Stimulated activated naive CD8-positive, alpha-beta T cell treated with anti-CD3 and anti-CD28 coated beads, Interleukin-15, amount 100 ng/mL, for 72 hours (primary cell): Measurements from ENCODE around the gene TPGS2.
"Not testable (repeated sequence)": the region's sequence is repeated elsewhere in the genome, so short reads cannot be mapped to it uniquely, and the experiment has no call there.

Source experiments
- ATAC-seq: fragments of 150-1000 bp; cut with Tn5 transposase; 2 replicates; pipeline ENCODE4 v1.10.0; 2021; ENCODE audit warnings: mild to moderate bottlenecking, moderate library complexity
- DNase-seq, 2 donors: peaks; one replicate each; pipeline ENCODE4 v3.0.0; 2021 to 2022
- H3K27ac Mint-ChIP-seq, 2 donors: one replicate each; pipeline ENCODE4 v1.8.0; 2022; ENCODE audit warnings: mild to moderate bottlenecking in 2 of 2, mixed read lengths in 2 of 2, moderate library complexity in 2 of 2
- H3K27me3 Mint-ChIP-seq: one replicate; pipeline ENCODE4 v1.8.0; 2022; ENCODE audit warnings: mixed read lengths
- H3K4me1 Mint-ChIP-seq: one replicate; pipeline ENCODE4 v1.8.0; 2022; ENCODE audit warnings: mild to moderate bottlenecking, mixed read lengths
- H3K4me3 Mint-ChIP-seq, 2 donors: one replicate each; pipeline ENCODE4 v1.8.0; 2022; ENCODE audit warnings: mild to moderate bottlenecking in 2 of 2, mixed read lengths in 2 of 2, moderate library complexity in 1 of 2
- H3K9me3 Mint-ChIP-seq, 2 donors: one replicate each; pipeline ENCODE4 v1.8.0; 2022; ENCODE audit warnings: mixed read lengths in 2 of 2

Gene TPGS2

DNA sequence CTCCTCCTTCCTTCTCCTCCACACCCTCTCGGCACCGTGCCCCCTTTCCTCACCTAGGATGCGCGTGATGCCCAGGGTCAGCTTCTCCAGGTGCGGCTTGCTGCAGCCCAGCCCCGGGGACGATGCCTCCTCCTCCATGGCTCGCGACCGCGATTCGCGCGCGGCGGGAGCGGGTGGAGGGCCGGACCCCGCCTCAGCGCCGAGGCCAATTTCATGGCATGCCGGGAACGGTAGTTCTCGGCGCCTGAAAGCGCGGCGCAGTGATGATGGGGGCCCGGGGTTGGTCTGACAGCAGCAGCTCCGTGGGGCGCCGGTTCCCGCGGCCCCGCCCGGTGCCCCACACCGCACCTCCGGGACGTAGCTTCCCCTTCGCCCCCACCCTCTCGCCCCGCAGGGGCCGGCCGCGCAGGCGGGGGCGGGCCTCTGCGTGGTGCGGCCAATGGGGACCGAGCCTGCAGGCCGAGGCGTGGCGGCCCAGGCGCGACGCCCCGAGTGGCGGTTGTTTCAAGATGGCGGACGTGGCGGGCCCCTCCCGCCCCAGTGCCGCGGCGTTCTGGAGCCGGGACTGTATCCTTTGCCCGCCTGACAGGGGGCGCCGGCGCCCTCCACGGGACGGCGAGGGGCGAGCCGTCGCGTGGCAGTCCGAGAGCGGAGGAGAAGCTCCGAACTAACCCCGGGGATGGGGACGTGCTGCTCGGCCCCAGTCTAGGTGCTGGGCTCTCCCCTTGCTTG, at the start of gene TPGS2, which contains the start of gene KIAA1328:
Gene TPGS2, minus strand, starts transcription at position 373 of the 732 bp plus-strand sequence. Its CDS starts 235 bp downstream, at position 138.
Gene KIAA1328, plus strand, starts transcription at position 498 of the 732 bp plus-strand sequence. Its CDS starts 12 bp downstream, at position 510.
- Mint-ChIP-seq H3K27me3 (no peaks in the 10 kb centered on the region), H3K4me3 (peak within 1 kb of the TSS; percentile 87), H3K9me3 (no peaks in the 10 kb centered on the region), H3K4me1 (peaks cover 49% of the 10 kb centered on the region), H3K27ac (peak within 1 kb of the TSS; percentile 91 to 96)
- peak; percentile 93 for ATAC-seq
- DNase-seq = peak; percentile 88 to 89

GRCh38 chr18:36873826-36874225, 45.0 kb upstream of the TPGS2 start:
- H3K27me3 Mint-ChIP-seq, H3K4me3 Mint-ChIP-seq, H3K27ac Mint-ChIP-seq, ATAC-seq, DNase-seq: not testable (repeated sequence)
- Mint-ChIP-seq H3K4me1 (peaks cover 17% of the 10 kb centered on the region), H3K9me3 (peaks cover 6 to 16% of the 10 kb centered on the region in 2 donors)

GRCh38 chr18:36872329-36872728, 43.5 kb upstream of the TPGS2 start:
- DNase-seq = no peak
- peaks cover 17% of the 10 kb centered on the region for H3K4me1 Mint-ChIP-seq

DNA sequence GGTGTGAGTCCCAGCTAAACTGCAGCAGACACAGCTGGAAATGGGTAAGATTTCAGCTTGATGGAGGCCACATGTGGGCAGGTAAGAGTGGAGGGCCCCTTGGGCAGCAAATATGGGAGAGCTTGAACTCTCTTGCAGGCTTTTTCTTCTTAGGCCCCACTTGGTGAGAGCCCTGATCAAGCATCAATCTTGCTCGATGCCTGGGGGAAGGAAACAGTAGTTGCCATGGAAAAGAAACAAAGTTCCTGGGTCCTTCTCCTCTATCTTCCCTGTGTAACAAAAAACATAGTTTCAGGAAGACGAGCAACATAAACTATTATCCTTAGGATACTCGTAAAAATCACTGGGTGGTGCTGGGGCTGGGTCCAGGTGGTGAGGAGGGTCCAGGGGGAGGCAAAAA, 43.0 kb upstream of the TPGS2 start:
- Mint-ChIP-seq H3K27ac (peak overlapping the region in 1 of 2 donors; percentile 51), H3K9me3 (peaks cover 4 to 16% of the 10 kb centered on the region in 2 donors), H3K4me1 (peaks cover 17% of the 10 kb centered on the region), H3K27me3 (no peaks in the 10 kb centered on the region), H3K4me3 (no peak overlapping the region)
- ATAC-seq (no peak), DNase-seq (no peak)

More at GRCh38 chr18:36872329-36872728, 43.5 kb upstream of the TPGS2 start:
- Mint-ChIP-seq H3K27ac (no peak overlapping the region), H3K9me3 (peaks cover 6 to 16% of the 10 kb centered on the region in 2 donors), H3K27me3 (no peaks in the 10 kb centered on the region), H3K4me3 (no peak overlapping the region)
- ATAC-seq = no peak

DNA sequence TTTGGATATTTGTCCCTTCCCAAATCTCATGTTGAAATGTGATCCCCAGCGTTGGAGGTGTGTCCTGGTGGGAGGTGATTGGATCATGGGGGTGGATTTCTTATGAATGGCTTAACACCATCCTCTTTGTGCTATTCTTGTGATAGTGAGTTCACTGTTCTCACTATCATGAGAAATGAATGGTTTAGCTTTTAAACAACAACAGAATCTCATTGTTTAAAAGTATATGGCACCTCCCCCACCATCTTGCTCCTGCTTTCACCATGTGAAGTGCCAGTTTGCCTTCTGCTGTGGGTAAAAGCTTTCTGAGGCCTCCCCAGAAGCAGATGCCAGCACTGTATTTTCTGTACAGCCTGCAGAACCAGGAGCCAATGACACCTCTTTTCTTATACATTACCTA, 38.3 kb upstream of the TPGS2 start:
- H3K27me3 Mint-ChIP-seq = no peaks in the 10 kb centered on the region
- DNase-seq (no peak), ATAC-seq (no peak)
- H3K9me3 Mint-ChIP-seq = no peaks in the 10 kb centered on the region
- no peak overlapping the region for H3K4me3 Mint-ChIP-seq
- no peak overlapping the region for H3K27ac Mint-ChIP-seq
- H3K4me1 Mint-ChIP-seq = peaks cover 10% of the 10 kb centered on the region

GRCh38 chr18:36862182-36862581, 33.4 kb upstream of the TPGS2 start:
- Mint-ChIP-seq H3K4me1 (peaks cover 10% of the 10 kb centered on the region), H3K27me3 (no peaks in the 10 kb centered on the region), H3K27ac (no peak overlapping the region), H3K9me3 (no peaks in the 10 kb centered on the region), H3K4me3 (no peak overlapping the region)
- no peak for DNase-seq
- no peak for ATAC-seq

- peak overlapping the region in 1 of 2 donors; percentile 20 for H3K27ac Mint-ChIP-seq
- DNase-seq (no peak), ATAC-seq (no peak)
- peaks cover 5 to 11% of the 10 kb centered on the region in 2 donors for H3K9me3 Mint-ChIP-seq
- no peaks in the 10 kb centered on the region for H3K27me3 Mint-ChIP-seq
- no peak overlapping the region for H3K4me3 Mint-ChIP-seq
- H3K4me1 Mint-ChIP-seq = peaks cover under 1% of the 10 kb centered on the region
These were observed 28.0 kb upstream of the TPGS2 start for GRCh38 chr18:36856815-36857214.

DNA sequence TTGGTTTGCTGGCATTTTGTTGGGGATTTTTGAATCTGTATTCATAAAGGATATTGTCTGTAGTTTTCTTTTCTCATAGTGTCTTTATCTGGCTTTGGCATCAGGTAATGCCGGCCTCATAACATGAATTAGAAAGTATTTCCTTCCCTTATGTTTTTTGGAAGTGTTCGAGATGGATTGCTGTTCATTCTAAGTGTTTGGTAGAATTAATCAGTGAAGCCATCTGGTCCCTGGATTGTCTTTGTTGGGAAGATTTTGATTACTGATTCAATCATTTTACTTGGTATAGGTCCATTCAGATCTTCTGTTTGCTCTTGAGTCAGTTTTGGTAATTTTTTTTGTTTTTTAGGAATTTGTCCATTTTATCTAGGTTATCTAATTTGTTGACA, 22.4 kb upstream of the TPGS2 start:
- DNase-seq = no peak
- peaks cover 5 to 21% of the 10 kb centered on the region in 2 donors for H3K9me3 Mint-ChIP-seq
- H3K4me3 Mint-ChIP-seq = no peak overlapping the region
- no peak overlapping the region for H3K27ac Mint-ChIP-seq
- no peaks in the 10 kb centered on the region for H3K4me1 Mint-ChIP-seq
- no peak for ATAC-seq
- no peaks in the 10 kb centered on the region for H3K27me3 Mint-ChIP-seq

- no peak for DNase-seq
- H3K4me3 Mint-ChIP-seq = no peak overlapping the region
- H3K4me1 Mint-ChIP-seq = no peaks in the 10 kb centered on the region
- ATAC-seq = peak; percentile 93
- no peak overlapping the region for H3K27ac Mint-ChIP-seq
- peaks cover 5 to 21% of the 10 kb centered on the region in 2 donors for H3K9me3 Mint-ChIP-seq
- no peaks in the 10 kb centered on the region for H3K27me3 Mint-ChIP-seq
These were observed 21.9 kb upstream of the TPGS2 start for GRCh38 chr18:36850527-36851201.

DNA sequence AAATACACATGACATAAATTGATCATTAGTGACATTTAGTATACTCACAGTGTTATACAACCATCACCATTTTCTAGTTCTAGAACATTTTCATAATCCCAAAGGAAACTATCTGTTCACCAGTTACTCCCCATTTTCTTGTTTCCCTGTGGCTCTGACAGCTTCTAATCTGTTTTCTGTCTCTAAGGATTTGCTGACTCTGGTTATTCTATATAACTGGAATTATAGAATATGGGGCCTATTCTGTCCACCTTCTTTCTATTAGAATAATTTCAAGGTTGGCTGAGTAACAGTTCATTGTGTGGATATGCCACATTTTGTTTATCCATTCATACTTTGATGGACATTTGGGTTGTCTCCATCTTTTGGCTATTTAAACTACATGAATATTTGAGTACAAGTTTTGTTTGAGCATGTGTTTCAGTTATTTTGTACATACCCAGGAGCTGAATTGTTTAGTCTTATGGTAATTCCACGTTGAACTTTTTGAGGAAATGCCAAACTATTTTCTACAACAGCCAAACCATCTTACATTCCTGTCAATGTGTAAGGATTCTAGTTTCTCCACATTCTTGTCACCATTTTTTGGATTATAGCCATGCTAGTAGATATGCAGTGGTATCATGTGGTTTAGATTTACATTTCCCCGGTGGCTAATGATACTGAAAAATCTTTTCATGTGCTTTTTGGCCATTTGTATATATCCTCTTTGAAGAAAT, 20.6 kb upstream of the TPGS2 start:
- Mint-ChIP-seq H3K4me3 (no peak overlapping the region), H3K4me1 (no peaks in the 10 kb centered on the region), H3K27ac (no peak overlapping the region), H3K9me3 (peaks cover 5 to 21% of the 10 kb centered on the region in 2 donors), H3K27me3 (no peaks in the 10 kb centered on the region)
- DNase-seq (no peak), ATAC-seq (no peak)

GRCh38 chr18:36848609-36849008, 19.8 kb upstream of the TPGS2 start:
- DNase-seq (no peak), ATAC-seq (no peak)
- Mint-ChIP-seq H3K4me3 (no peak overlapping the region), H3K27ac (no peak overlapping the region), H3K9me3 (peaks cover 5 to 21% of the 10 kb centered on the region in 2 donors), H3K4me1 (no peaks in the 10 kb centered on the region), H3K27me3 (no peaks in the 10 kb centered on the region)

DNA sequence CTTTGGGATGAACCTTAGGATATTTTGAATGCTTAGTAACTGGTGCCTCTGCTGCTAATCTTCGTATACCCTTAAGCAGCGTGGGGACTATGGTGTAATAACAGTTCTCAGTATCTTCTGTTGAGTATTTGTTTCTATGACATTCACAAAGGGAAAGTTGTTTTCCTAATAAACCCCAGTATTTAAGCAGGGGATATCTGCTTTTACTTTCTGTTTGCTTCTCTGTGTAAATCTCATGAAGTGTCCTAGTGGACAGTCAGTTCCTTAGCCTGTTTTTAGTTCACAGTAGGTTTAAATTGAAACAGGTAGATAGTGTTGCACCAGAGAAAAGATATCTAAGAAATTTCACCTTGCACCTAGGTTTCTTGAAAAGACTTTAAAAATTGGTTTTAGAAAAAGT, 15.0 kb upstream of the TPGS2 start:
- ATAC-seq (no peak), DNase-seq (no peak)
- H3K9me3 Mint-ChIP-seq = peaks cover 0 to 3% of the 10 kb centered on the region in 2 donors
- H3K4me3 Mint-ChIP-seq = no peak overlapping the region
- H3K27me3 Mint-ChIP-seq = no peaks in the 10 kb centered on the region
- no peak overlapping the region for H3K27ac Mint-ChIP-seq
- no peaks in the 10 kb centered on the region for H3K4me1 Mint-ChIP-seq

DNA sequence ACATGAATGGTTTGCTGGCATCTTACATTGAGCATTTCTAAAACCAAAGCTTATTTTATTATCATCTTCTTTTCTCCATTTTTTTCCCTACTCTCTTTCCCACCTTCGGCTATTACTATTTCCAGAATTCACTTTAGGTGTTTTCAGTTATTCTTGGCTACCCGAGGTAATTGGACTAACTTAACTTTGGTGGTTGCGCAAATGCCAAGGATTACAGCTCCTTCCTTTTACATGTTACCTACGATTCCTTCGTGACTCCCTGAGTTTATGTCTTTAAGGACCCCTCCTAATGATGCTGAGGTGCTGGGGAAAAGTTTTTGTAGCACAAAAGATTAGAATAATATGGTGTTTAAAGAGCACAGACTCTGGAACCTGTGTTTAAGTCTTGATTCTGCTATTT, 14.4 kb upstream of the TPGS2 start:
- Mint-ChIP-seq H3K4me1 (no peaks in the 10 kb centered on the region), H3K9me3 (peaks cover 0 to 3% of the 10 kb centered on the region in 2 donors), H3K27ac (no peak overlapping the region), H3K27me3 (no peaks in the 10 kb centered on the region), H3K4me3 (no peak overlapping the region)
- DNase-seq = no peak
- ATAC-seq = no peak

- Mint-ChIP-seq H3K27ac (no peak overlapping the region), H3K4me3 (no peak overlapping the region), H3K4me1 (no peaks in the 10 kb centered on the region), H3K9me3 (peaks cover 0 to 3% of the 10 kb centered on the region in 2 donors), H3K27me3 (no peaks in the 10 kb centered on the region)
- ATAC-seq = no peak
- DNase-seq = no peak
These were observed 11.0 kb upstream of the TPGS2 start for GRCh38 chr18:36839835-36840234.

DNA sequence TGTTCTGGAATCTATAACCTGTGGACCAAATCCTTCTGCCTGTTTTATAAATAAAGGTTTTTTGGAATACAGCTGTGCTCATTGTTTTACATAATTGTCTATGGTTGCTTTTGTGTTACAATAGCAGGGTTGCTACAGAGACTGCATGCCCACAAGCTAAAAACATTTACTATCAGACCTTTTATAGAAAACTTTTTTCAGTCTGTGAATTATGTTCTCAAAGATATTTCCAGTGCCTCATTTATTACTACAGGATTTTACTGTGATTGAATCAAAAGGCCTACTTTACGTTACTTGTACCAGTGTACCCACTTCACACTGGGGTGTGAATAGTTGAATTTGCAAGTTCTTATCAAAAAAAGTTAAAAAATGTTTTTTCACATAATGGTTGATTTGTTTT, 7.1 kb upstream of the TPGS2 start:
- peaks cover 0 to 3% of the 10 kb centered on the region in 2 donors for H3K9me3 Mint-ChIP-seq
- no peak overlapping the region for H3K4me3 Mint-ChIP-seq
- H3K27ac Mint-ChIP-seq = no peak overlapping the region
- peaks cover 11% of the 10 kb centered on the region for H3K4me1 Mint-ChIP-seq
- ATAC-seq (no peak), DNase-seq (no peak)
- no peaks in the 10 kb centered on the region for H3K27me3 Mint-ChIP-seq

GRCh38 chr18:36833120-36833519, 4.3 kb upstream of the TPGS2 start:
- Mint-ChIP-seq H3K27ac (no peak overlapping the region), H3K4me3 (no peak overlapping the region), H3K4me1 (peaks cover 28% of the 10 kb centered on the region), H3K9me3 (no peaks in the 10 kb centered on the region), H3K27me3 (no peaks in the 10 kb centered on the region)
- ATAC-seq = no peak
- no peak for DNase-seq
